HEK293T (cell line): Measurements from ENCODE around the gene TTC28.

Experiments
- CTCF ChIA-PET: fragments of 350-600 bp; formaldehyde crosslinking; extraction: SDS; loops from one replicate; lab custom pipeline; 2021; ENCODE audit warnings: antibody characterized with exemption, inconsistent platforms; lab: Yijun Ruan, JAX
- POLR2A ChIA-PET: fragments of 350-600 bp; formaldehyde crosslinking; extraction: SDS; loops from one replicate; lab custom pipeline; 2020; ENCODE audit warnings: antibody characterized with exemption, inconsistent platforms; lab: Yijun Ruan, JAX
- DNase-seq: peaks from one replicate; pipeline ENCODE4 v3.0.0; 2012; ENCODE audit warnings: mixed read lengths; ENCODE audit errors: extremely low spot score
- ARNT ChIP-seq: fragments of 450-650 bp; IDR thresholded peaks from 2 replicates; pipeline ENCODE4 v1.6.1; 2017; ENCODE audit warnings: mild to moderate bottlenecking
- BHLHE40 ChIP-seq: fragments of 450-650 bp; IDR thresholded peaks from 2 replicates; pipeline ENCODE4 v1.6.1; 2016; ENCODE audit warnings: mild to moderate bottlenecking, moderate library complexity, borderline replicate concordance
- CTBP1 ChIP-seq: fragments of 450-650 bp; IDR thresholded peaks from 2 replicates; pipeline ENCODE4 v1.6.1; 2016; ENCODE audit warnings: borderline replicate concordance
- ELF4 ChIP-seq: fragments of 450-650 bp; IDR thresholded peaks from 2 replicates; pipeline ENCODE4 v1.6.1; 2017; ENCODE audit warnings: antibody characterized with exemption
- FOXA1 ChIP-seq: fragments of 450-650 bp; IDR thresholded peaks from 2 replicates; pipeline ENCODE4 v1.6.1; 2016; ENCODE audit warnings: mild to moderate bottlenecking
- FOXK2 ChIP-seq: fragments of 450-650 bp; IDR thresholded peaks from 2 replicates; pipeline ENCODE4 v1.6.1; 2016; ENCODE audit warnings: mild to moderate bottlenecking
- FOXM1 ChIP-seq: fragments of 450-650 bp; IDR thresholded peaks from 2 replicates; pipeline ENCODE4 v1.6.1; 2017; ENCODE audit warnings: mild to moderate bottlenecking, borderline replicate concordance
- HDGF ChIP-seq: fragments of 450-650 bp; IDR thresholded peaks from 2 replicates; pipeline ENCODE4 v1.6.1; 2017; ENCODE audit warnings: antibody characterized with exemption, borderline replicate concordance
- L3MBTL2 ChIP-seq: fragments of 450-650 bp; conservative IDR thresholded peaks from 2 replicates; pipeline ENCODE4 v1.6.1; 2016; ENCODE audit warnings: mild to moderate bottlenecking
- LEF1 ChIP-seq: fragments of 450-650 bp; IDR thresholded peaks from 2 replicates; pipeline ENCODE4 v1.6.1; 2017; ENCODE audit warnings: mild to moderate bottlenecking, borderline replicate concordance
- NFRKB ChIP-seq: fragments of 450-650 bp; IDR thresholded peaks from 2 replicates; pipeline ENCODE4 v1.6.1; 2016; ENCODE audit warnings: mild to moderate bottlenecking, moderate library complexity
- PKNOX1 ChIP-seq: fragments of 450-650 bp; IDR thresholded peaks from 2 replicates; pipeline ENCODE4 v1.6.1; 2016
- SP1 ChIP-seq: fragments of 450-650 bp; IDR thresholded peaks from 2 replicates; pipeline ENCODE4 v1.6.1; 2017
- SUZ12 ChIP-seq: fragments of 450-650 bp; IDR thresholded peaks from 2 replicates; pipeline ENCODE4 v1.6.1; 2016; ENCODE audit warnings: mild to moderate bottlenecking
- TARDBP ChIP-seq: fragments of 450-650 bp; IDR thresholded peaks from 2 replicates; pipeline ENCODE4 v1.6.1; 2016
- ZNF384 ChIP-seq: fragments of 450-650 bp; IDR thresholded peaks from 2 replicates; pipeline ENCODE4 v1.6.1; 2016

Gene TTC28

GRCh38 chr22:28230671-28231070 is 449.0 kb downstream of the TTC28 start:
- TF ChIP-seq BHLHE40 (no peak), NFRKB (no peak), L3MBTL2 (no peak)
- ChIA-PET CTCF (no interaction called here), POLR2A (no interaction called here)
- no peak for DNase-seq

- no peak for DNase-seq
- TF ChIP-seq ZNF384 = no peak
- no peak for TF ChIP-seq SP1
- TF ChIP-seq ARNT = no peak
- ChIA-PET CTCF (no interaction called here), POLR2A (no interaction called here)
Measured at GRCh38 chr22:28229566-28230485, 449.8 kb downstream of the TTC28 start.

GRCh38 chr22:28223826-28224225 is 455.8 kb downstream of the TTC28 start:
- POLR2A ChIA-PET = no interaction called here
- CTCF ChIA-PET = no interaction called here
- TF ChIP-seq LEF1 (no peak), FOXK2 (no peak)
- no peak for DNase-seq

- DNase-seq = no peak
- ChIA-PET POLR2A (no interaction called here), CTCF (no interaction called here)
- TF ChIP-seq ZNF384 = no peak
- TF ChIP-seq LEF1 = no peak
- TF ChIP-seq L3MBTL2 = no peak
- no peak for TF ChIP-seq BHLHE40
- no peak for TF ChIP-seq FOXA1
- no peak for TF ChIP-seq FOXK2
- no peak for TF ChIP-seq ARNT
- no peak for TF ChIP-seq SP1
- no peak for TF ChIP-seq TARDBP
- TF ChIP-seq NFRKB = no peak
- TF ChIP-seq ELF4 = no peak
- no peak for TF ChIP-seq HDGF
Measured at GRCh38 chr22:28222976-28223745, 456.5 kb downstream of the TTC28 start.

GRCh38 chr22:28222571-28222970 is 457.1 kb downstream of the TTC28 start:
- TF ChIP-seq NFRKB (no peak), SP1 (no peak), L3MBTL2 (no peak), HDGF (no peak), FOXM1 (no peak), BHLHE40 (no peak), ZNF384 (no peak), ELF4 (no peak), FOXA1 (no peak), TARDBP (no peak), SUZ12 (no peak), ARNT (no peak), LEF1 (no peak), PKNOX1 (no peak), CTBP1 (no peak), FOXK2 (no peak)
- ChIA-PET CTCF (no interaction called here), POLR2A (no interaction called here)
- DNase-seq = no peak

GRCh38 chr22:28222052-28222451 is 457.6 kb downstream of the TTC28 start:
- no peak for DNase-seq
- ChIA-PET POLR2A (no interaction called here), CTCF (no interaction called here)
- TF ChIP-seq NFRKB (no peak), SUZ12 (no peak), L3MBTL2 (no peak), SP1 (no peak), PKNOX1 (no peak), ELF4 (no peak), FOXA1 (no peak), LEF1 (no peak), FOXK2 (no peak), ARNT (no peak), FOXM1 (no peak), CTBP1 (no peak), BHLHE40 (no peak), TARDBP (no peak), ZNF384 (no peak), HDGF (no peak)

- POLR2A ChIA-PET = no interaction called here
- TF ChIP-seq SUZ12 (no peak), L3MBTL2 (no peak), ARNT (no peak), BHLHE40 (no peak), PKNOX1 (no peak), ZNF384 (no peak), NFRKB (no peak), FOXA1 (no peak), SP1 (no peak), TARDBP (no peak), HDGF (no peak), CTBP1 (no peak), LEF1 (no peak), FOXM1 (no peak), ELF4 (no peak), FOXK2 (no peak)
- no peak for DNase-seq
- CTCF ChIA-PET = interaction anchor here (1.0 kb wide), 1 partner anchor 13 kb away, joined by 3 read pairs; no protein-coding TSS in a partner anchor
Measured at GRCh38 chr22:28220626-28221363, 458.8 kb downstream of the TTC28 start.
